Measurements from ENCODE around the gene CIAO1.
A peak's percentile ranks its signal among the peaks of the same experiment; 100 is the strongest.

DNA sequence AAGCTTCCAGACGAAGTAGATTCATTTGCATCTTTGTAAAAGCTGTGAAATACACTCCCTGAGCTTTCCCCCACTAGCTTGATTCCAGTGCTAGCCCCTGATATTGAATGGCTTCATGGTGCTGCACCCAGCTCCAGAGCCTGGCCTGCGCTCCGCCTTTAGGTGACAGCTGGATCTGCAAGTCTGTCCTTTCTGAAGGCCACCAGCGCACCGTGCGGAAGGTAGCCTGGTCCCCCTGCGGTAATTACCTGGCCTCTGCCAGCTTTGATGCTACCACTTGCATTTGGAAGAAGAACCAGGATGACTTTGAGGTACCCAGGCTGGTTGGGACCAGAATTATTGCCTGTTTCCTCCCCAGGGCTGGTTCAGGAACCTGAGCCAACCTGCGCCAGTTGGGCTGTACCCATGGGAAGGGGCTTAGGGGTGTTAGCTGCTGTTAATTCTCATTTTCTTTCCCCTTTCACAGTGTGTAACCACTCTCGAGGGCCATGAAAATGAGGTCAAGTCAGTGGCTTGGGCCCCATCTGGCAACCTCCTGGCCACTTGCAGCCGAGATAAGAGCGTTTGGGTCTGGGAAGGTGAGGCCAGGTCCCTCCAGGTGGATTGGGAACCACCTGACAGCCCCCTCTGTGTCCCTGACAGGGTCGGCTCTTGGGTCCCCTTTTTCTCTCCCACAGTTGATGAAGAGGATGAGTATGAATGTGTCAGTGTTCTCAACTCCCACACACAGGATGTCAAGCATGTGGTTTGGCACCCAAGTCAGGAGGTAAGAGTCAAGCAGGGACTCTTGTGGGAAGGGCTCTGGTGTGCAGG is 1.3 kb downstream of the CIAO1 start:
- TF ChIP-seq, protein P1, sequence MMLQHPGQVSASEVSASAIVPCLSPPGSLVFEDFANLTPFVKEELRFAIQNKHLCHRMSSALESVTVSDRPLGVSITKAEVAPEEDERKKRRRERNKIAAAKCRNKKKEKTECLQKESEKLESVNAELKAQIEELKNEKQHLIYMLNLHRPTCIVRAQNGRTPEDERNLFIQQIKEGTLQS (IDR thresholded peaks at IDR 0.05; ENCODE audit: insufficient read depth, low read depth, low read length): no peak
- TF ChIP-seq RFX5 (IDR thresholded peaks at IDR 0.05; ENCODE audit: borderline replicate concordance, low read depth, low read length) (no peak), POLR2AphosphoS5 (IDR thresholded peaks at IDR 0.05; ENCODE audit: low read depth, low read length) (no peak), JUN (IDR thresholded peaks at IDR 0.05; ENCODE audit: low read depth, low read length) (no peak), RAD21 (IDR thresholded peaks at IDR 0.05 in 1 of 2, conservative IDR thresholded peaks at IDR 0.05 in 1 of 2; ENCODE audit: low read depth in 2 of 2, low read length in 2 of 2) (peak; percentile 65 to 72), CEBPB (IDR thresholded peaks at IDR 0.05; ENCODE audit: low read depth, low read length) (no peak), CREB1 (IDR thresholded peaks at IDR 0.05) (no peak)

Data from H1 (cell line).